Hepatocyte (in vitro differentiated cells): Measurements from ENCODE around the gene ACACA.

Source experiments
- EZH2 ChIP-seq: fragments of 200-600 bp; sonication (generic); IDR thresholded peaks from 2 replicates; pipeline ENCODE4 v1.6.1; 2016; ENCODE audit warnings: antibody characterized with exemption, mild to moderate bottlenecking, borderline replicate concordance
- EZH2phosphoT487 ChIP-seq: fragments of 200-600 bp; sonication (generic); IDR thresholded peaks from one replicate; pipeline ENCODE4 v1.6.1; 2018; ENCODE audit warnings: antibody characterized with exemption, mild to moderate bottlenecking, low read depth, moderate library complexity; ENCODE audit not compliant: unreplicated experiment, severe bottlenecking
- TF ChIP-seq, protein P1 (sequence below): fragments of 200-600 bp; sonication (generic); IDR thresholded peaks from 2 replicates; pipeline ENCODE4 v1.5.1; 2016; ENCODE audit warnings: antibody characterized with exemption, mild to moderate bottlenecking; ENCODE audit not compliant: poor library complexity

DNA sequence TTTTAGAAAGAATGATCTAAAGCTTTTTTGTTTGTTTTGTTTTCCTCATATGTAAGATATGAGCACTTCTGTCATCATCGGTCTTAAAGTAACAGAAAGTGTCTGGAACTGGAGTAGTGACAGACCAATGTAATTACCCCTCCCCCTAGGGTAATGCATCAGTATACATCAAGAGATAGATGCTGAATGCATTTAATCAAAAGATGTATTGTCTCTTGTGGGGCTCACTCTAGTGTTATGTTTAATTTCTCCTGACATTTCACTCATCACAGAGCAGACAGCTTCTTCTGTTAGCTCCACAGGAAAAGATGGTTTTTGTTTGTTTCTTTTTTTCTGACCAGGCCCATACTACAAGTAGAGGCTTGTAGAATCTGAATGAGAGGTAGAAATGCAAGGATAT is 199.5 kb downstream of the ACACA start:
- TF ChIP-seq, protein P1, sequence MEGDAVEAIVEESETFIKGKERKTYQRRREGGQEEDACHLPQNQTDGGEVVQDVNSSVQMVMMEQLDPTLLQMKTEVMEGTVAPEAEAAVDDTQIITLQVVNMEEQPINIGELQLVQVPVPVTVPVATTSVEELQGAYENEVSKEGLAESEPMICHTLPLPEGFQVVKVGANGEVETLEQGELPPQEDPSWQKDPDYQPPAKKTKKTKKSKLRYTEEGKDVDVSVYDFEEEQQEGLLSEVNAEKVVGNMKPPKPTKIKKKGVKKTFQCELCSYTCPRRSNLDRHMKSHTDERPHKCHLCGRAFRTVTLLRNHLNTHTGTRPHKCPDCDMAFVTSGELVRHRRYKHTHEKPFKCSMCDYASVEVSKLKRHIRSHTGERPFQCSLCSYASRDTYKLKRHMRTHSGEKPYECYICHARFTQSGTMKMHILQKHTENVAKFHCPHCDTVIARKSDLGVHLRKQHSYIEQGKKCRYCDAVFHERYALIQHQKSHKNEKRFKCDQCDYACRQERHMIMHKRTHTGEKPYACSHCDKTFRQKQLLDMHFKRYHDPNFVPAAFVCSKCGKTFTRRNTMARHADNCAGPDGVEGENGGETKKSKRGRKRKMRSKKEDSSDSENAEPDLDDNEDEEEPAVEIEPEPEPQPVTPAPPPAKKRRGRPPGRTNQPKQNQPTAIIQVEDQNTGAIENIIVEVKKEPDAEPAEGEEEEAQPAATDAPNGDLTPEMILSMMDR, result no peak
- TF ChIP-seq EZH2phosphoT487 (no peak), EZH2 (no peak)
